ENCODE results near the gene TMC1. TPM values are rescaled to one million over a fixed set of nuclear protein-coding genes. Genes with fewer than 3 reads are reported as not detected.
A peak's percentile ranks its signal among the peaks of the same experiment; 100 is the strongest.

The TMC1 gene
- total and polyA plus RNA-seq, 2 of the 13 experiments (the other 11 are each of a cell fraction or from before 2014, with no cell fraction given) = 0.02 to 0.03 TPM

DNA sequence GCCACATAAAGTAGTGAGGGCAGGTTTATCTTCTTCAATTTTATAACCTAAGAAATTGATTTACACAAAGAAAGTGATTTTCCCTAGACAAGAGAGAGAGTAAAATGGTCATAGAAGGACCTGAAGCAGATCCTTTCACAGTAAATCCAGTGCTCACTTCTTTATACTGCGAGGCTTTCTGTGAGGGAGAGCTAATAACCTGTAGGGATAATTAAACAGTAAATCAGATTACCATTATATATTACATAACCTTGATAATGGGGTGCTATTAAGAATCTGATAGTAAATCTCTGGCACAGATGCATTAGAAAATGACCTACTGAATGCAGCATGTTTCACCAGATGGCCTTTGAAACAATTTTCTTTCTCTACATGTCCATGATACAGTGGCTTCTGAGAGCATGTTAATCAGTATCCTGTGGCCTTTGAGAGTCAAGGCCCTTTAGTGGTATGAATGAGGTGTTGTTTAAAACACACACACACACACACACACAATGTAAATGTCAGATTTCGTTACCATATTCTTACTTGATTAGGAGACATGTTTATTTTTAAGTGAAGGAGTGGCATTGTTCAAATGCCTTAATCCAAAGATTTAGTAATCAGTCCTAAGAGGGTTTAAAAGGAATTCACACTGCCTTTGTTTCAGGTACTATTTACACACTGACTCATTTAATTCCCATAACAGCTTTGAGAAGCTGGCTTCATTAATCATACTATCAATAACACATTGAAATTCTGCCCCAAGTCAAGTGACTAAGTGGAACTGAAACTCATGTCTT lies 306.7 kb downstream of the TMC1 start (continued):
- TF ChIP-seq U2AF2 (IDR thresholded peaks at IDR 0.05; ENCODE audit: low read depth, low read length) (no peak), ZNF720 (CRISPR knock-in tag; IDR thresholded peaks at IDR 0.05) (no peak), CEBPG (CRISPR knock-in tag; IDR thresholded peaks at IDR 0.05) (no peak; the same call in 1 of the 2 replicates), ZNF33B (CRISPR knock-in tag; IDR thresholded peaks at IDR 0.05) (no peak), TCF7L2 (IDR thresholded peaks at IDR 0.05; ENCODE audit: low read depth, low read length) (no peak), SNRNP70 (IDR thresholded peaks at IDR 0.05; ENCODE audit: low read depth, low read length) (no peak), TEAD3 (CRISPR knock-in tag; optimal IDR thresholded peaks at IDR 0.05; ENCODE audit: borderline replicate concordance) (peak; percentile 40), JARID2 (CRISPR knock-in tag; IDR thresholded peaks at IDR 0.05; ENCODE audit: insufficient replicate concordance) (no peak), ZNF335 (CRISPR knock-in tag; IDR thresholded peaks at IDR 0.05) (no peak), ISX (CRISPR knock-in tag; conservative IDR thresholded peaks at IDR 0.05) (no peak), CREM (IDR thresholded peaks at IDR 0.05) (peak; percentile 68; the same call in 1 of the 2 replicates), CREM (CRISPR knock-in tag; IDR thresholded peaks at IDR 0.05) (no peak), BCL3 (CRISPR knock-in tag; IDR thresholded peaks at IDR 0.05) (no peak), MATR3 (CRISPR knock-in tag; IDR thresholded peaks at IDR 0.05) (no peak), GTF3A (CRISPR knock-in tag; conservative IDR thresholded peaks at IDR 0.05) (no peak), ZNF256 (CRISPR knock-in tag; conservative IDR thresholded peaks at IDR 0.05) (no peak), RXRB (CRISPR knock-in tag; IDR thresholded peaks at IDR 0.05; ENCODE audit: borderline replicate concordance) (peak; percentile 65; the same call in 1 of the 2 replicates), SYNCRIP (IDR thresholded peaks at IDR 0.05; ENCODE audit: insufficient read depth, low read depth, low read length) (no peak), SUZ12 (IDR thresholded peaks at IDR 0.05; ENCODE audit: low read depth, low read length) (no peak), ZBTB21 (CRISPR knock-in tag; IDR thresholded peaks at IDR 0.05) (no peak), ATAD3A (CRISPR knock-in tag; IDR thresholded peaks at IDR 0.05) (no peak), AGO1 (IDR thresholded peaks at IDR 0.05; ENCODE audit: low read depth, low read length, poor library complexity, severe bottlenecking) (no peak)
- TF ChIP-seq, protein P1, sequence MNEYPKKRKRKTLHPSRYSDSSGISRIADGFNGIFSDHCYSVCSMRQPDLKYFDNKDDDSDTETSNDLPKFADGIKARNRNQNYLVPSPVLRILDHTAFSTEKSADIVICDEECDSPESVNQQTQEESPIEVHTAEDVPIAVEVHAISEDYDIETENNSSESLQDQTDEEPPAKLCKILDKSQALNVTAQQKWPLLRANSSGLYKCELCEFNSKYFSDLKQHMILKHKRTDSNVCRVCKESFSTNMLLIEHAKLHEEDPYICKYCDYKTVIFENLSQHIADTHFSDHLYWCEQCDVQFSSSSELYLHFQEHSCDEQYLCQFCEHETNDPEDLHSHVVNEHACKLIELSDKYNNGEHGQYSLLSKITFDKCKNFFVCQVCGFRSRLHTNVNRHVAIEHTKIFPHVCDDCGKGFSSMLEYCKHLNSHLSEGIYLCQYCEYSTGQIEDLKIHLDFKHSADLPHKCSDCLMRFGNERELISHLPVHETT (CRISPR knock-in tag; conservative IDR thresholded peaks at IDR 0.05) = no peak
- TF ChIP-seq, protein P2, sequence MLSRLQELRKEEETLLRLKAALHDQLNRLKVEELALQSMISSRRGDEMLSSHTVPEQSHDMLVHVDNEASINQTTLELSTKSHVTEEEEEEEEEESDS (CRISPR knock-in tag; IDR thresholded peaks at IDR 0.05; ENCODE audit: borderline replicate concordance) = no peak
- TF ChIP-seq, protein P3, sequence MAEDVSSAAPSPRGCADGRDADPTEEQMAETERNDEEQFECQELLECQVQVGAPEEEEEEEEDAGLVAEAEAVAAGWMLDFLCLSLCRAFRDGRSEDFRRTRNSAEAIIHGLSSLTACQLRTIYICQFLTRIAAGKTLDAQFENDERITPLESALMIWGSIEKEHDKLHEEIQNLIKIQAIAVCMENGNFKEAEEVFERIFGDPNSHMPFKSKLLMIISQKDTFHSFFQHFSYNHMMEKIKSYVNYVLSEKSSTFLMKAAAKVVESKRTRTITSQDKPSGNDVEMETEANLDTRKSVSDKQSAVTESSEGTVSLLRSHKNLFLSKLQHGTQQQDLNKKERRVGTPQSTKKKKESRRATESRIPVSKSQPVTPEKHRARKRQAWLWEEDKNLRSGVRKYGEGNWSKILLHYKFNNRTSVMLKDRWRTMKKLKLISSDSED (CRISPR knock-in tag; IDR thresholded peaks at IDR 0.05) = no peak
- TF ChIP-seq, protein P4, sequence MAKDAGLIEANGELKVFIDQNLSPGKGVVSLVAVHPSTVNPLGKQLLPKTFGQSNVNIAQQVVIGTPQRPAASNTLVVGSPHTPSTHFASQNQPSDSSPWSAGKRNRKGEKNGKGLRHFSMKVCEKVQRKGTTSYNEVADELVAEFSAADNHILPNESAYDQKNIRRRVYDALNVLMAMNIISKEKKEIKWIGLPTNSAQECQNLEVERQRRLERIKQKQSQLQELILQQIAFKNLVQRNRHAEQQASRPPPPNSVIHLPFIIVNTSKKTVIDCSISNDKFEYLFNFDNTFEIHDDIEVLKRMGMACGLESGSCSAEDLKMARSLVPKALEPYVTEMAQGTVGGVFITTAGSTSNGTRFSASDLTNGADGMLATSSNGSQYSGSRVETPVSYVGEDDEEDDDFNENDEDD (CRISPR knock-in tag; IDR thresholded peaks at IDR 0.05; ENCODE audit: borderline replicate concordance) = no peak

All from HepG2 (cell line).